COLO668 (cell line): ENCODE measurements around the gene SLC35E3.

Source experiments
- DNase-seq: peaks from one replicate; lab custom pipeline; 2025; ENCODE audit not compliant: unreplicated experiment; lab: John Stamatoyannopoulos, UW

Gene SLC35E3

GRCh38 chr12:68769941-68770340, 24.0 kb downstream of the SLC35E3 start:
- no peak for DNase-seq

- DNase-seq: no peak
Measured at GRCh38 chr12:68771223-68771925, 25.4 kb downstream of the SLC35E3 start.

DNA sequence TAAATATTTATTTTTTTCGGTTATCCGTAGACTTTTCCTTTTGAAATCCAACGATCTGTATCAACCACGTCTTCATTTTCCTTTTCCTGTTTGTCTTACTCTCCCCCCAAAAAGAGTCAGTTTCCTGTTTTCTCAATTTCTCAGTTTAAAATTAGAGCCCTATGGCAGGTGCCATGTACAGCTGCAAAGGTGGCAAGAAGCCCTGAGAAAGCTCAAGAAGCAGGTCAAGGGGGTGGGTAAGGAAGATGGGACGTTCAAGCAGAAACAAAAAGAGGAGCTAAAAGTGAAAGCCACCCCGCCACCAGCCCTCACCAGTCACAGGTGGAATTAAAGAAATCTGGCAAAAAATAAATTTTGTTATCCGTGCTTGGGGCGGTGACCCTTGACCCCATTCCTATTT, 26.7 kb downstream of the SLC35E3 start:
- no peak for DNase-seq

DNA sequence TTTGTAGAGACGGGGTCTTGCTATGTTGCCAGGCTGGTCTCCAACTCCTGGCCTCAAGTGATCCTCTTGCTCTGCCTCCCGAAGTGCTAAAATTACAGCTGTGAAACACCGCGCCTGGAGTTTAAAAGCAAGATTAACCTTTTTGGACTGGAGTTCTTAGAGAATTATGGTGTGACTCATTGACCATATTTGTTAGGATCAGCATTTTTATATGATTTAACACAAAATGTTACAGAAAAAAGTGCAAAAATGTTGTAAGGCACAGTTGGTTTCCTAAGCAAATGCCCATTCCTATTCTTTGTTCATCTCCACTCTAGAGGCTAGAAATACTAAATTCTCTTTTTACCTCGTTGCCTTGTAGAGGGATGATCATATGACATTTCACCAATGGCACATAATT, 27.6 kb downstream of the SLC35E3 start:
- no peak for DNase-seq

GRCh38 chr12:68775121-68775630, 29.2 kb downstream of the SLC35E3 start:
- DNase-seq: no peak

DNA sequence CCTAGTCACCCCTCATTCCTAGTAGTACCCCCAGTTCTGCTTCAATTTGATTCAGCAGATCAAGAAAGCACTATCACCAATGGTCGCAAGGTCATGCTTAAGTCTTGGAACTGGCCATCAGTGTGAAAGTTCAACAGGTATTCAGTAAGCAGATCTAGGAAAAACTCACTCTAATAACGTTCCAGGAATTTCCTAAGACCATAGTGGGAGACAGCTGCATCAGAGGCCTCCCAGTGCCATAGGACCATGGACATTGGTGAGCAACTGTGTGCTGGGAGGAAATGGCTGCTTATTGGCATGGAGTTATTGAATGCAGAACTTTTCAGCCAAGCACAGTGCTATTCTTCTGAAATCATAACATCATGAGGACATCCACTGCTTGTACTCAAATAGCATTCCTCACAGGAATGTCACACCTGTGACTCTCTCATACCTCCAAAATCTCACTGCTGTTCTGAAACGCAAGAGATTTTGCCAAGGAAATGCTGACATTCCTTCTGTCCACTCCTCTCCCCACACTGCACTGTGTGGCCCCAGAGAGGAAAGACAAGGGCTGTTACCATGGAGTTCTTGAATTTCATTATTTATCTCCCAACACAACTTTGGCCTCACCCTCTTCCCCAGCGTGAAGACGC, 31.1 kb downstream of the SLC35E3 start:
- DNase-seq: no peak

DNA sequence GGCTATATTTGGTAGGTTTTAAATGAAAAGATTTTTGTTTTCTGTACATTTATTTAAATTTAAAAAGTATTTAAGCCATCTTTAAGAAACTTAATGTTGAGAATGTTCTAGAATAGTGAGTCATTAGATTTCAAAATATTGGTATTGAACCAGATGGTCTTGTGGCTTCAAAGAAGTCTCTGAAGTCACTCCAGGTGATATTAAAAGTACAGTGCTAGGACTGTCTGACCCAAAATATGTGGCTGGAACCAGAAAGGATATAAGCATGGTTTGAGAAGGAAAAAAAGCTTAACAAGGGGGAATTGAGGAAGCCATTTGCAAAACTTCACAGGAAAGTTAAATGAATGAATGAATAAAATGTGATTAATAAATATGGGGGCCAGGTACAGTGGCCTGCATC, 33.3 kb downstream of the SLC35E3 start:
- DNase-seq: no peak

- DNase-seq: no peak
Measured at GRCh38 chr12:68780731-68781130, 34.8 kb downstream of the SLC35E3 start.

- DNase-seq: no peak
Measured at GRCh38 chr12:68781728-68782127, 35.8 kb downstream of the SLC35E3 start.

DNA sequence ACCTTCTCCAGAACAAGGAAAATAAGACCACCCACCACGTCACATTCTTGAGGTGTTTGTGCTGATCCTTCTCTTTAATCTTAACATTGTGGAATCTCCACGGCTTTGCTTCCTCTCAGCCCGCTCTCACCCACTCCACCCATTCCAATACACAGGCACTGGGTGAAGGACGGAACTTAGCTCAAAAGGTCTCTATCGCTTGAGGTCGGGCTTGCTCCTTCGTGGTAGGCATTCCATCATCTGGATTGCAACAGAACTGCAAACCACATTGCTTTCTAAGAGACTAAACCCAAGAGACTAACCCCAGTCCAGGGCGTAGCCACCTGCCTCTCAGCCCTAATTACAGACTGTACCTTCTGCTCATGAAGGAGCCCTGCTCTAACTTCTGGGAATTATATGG, 38.0 kb downstream of the SLC35E3 start:
- no peak for DNase-seq

DNA sequence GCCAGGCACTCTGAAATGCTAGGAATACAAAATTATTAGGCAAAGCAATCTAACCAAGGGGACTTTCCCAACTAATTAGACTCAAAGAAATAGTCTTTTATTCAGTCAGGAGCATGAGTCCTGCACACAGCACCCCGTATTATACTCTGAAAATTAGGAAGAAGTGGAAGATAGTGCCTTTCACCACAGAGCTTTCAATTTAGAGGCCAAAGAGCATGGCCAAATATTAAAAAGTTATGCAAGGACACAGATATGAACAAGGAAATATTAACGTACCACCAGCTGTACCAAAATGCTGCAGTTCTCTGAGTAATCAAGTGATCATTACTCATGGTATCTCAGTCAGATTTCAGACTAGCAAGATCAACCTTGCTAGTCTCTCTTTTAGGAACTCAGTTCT, 39.4 kb downstream of the SLC35E3 start:
- DNase-seq: no peak

DNA sequence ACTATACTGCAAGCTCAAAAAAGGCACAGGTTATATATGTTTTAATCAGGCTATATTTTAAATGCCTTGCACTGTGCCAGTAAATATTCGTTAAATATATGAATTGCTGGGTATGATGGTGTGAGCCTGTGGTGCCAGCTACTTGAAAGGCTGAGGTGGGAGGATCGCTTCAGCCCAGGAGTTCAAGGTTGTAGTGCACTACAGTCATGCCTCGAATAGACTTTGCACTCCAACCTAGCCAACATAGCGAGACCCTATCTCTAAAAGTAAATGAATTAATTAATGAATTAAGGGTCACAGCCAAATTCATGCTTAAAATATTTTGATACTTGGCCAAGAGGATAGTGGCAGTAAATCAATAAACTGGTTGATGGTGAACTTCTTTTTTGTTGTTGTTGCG, 39.8 kb downstream of the SLC35E3 start:
- no peak for DNase-seq

DNA sequence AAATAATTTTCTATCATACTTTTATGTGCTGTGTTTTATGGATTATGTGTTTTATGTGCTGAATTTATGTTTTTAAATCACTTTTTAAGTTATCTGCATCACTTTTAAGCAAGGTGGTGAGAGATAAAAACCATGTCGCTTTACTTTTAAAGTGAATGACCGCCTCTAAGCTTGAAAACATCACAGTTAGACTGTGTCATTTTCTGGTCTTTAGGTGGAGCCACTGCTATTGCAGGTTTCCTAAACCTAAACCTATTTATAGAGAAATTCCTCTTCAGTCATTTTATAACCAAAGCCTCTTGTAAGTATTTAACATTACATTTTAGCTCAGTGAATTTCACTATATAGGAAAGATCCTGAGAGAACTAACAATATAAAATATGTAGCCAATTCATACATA, 41.0 kb downstream of the SLC35E3 start:
- no peak for DNase-seq

GRCh38 chr12:68788554-68789143, 42.7 kb downstream of the SLC35E3 start:
- no peak for DNase-seq

DNA sequence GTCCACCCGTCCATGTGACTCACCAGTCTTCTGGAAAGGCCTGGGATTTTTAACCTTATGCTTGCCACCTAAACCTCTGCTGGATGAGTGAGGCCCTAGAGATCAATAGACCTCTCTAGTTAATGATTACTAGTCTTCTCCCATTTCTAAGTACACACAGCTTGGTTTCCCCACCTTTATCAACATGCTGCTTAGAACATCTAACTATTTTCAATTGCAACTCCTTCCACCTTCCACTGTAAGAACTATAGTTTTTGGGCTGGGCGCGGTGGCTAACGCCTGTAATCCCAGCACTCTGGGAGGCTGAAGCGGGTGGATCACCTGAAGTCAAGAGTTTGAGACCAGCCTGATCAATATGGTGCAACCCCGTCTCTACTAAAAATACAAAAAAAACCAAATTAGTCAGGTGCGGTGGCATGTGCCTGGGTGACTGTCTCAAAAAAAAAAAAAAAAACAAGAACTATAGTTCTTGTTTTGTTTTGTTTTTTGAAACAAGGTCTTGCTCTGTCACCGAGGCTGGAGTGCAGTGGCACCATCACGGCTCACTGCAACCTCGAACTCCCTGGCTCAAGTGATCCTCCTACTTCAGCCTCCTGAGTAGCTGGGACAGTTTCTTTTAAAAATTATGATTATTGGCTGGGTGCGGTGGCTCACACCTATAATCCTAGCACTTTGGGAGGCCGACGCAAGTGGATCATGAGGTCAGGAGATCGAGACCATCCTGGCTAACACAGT, 43.3 kb downstream of the SLC35E3 start:
- DNase-seq: peak; percentile 27

DNA sequence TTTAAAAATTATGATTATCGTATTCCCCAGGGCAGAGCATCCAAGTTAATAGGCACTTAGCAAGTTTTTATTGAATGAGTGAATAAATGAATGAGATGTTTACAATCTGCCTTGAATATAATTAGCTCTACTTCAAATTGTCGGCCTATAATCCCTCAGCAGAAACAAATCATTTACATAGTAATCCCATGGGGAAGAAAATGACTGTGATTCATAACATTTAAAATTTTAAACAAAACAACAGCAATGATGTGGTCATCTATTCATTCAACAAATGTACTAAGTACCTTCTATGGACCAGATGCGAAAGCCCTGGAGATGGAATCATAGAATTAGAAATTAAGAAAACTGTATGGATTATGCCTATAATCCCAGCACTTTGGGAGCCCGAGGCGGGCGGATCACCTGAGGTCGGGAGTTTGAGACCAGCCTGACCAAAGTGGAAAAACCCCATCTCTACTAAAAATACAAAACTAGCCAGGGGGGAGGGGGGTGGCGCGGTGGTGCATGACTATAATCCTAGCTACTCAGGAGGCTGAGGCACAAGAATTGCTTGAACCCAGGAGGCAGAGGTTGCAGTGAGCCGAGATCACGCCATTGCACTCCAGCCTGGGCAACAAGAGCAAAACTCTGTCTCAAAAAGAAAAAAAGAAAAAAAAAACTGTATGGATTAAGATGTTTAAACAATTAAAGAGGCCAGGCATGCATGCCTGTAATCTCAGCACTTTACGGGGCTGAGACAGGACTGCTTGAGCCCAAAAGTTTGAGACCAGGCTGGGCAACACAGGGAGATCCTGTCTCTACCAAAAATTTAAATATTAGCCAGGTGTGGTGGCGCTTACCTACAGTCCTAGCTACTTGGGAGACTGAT, 44.3 kb downstream of the SLC35E3 start:
- DNase-seq: no peak

GRCh38 chr12:68790952-68791234, 44.9 kb downstream of the SLC35E3 start:
- DNase-seq: no peak

DNA sequence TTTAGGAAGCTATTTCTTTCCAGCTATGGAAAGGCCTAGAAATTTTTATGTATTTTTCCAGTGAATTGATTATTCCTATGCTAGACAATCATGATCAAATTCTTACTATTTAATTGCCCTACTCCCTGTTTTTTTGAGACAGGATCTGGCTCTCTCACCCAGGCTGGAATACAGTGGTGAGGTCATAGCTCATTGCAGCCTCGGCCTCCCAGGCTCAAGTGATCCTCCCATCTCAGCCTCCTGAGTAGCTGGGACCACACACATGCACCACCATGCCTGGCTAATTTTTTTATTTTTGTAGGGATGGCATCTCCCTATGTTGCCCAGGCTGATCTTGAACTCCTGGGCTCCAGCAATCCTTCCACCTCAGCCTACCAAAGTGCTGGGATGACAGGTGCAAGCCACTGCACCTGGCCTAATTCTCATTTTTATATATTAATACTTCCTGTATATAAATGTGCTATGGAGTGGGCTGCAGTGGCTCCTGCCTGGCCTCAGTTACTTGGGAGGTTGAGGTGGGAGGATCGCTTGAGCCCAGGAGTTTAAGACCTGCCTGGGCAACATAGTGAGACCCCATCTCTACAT, 46.0 kb downstream of the SLC35E3 start:
- no peak for DNase-seq

DNA sequence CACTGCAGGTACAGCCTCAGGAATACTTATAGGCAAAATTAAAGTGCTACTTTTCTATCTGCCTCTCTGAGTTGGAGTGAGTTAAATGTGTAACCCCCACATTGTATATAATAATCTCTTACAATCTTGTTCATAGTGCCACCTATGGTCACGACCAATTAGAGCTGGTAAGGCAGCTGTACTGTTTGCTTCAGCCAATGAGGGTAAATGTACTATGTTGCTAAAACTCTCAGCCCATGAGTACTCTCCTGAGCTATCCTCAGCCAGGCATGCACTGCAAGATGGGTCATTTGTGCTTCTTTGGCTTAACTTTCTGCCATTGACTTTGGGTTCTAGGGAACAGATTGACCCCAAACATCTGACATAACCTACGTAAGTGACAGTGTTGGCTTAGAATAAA, 47.0 kb downstream of the SLC35E3 start:
- DNase-seq: no peak

DNA sequence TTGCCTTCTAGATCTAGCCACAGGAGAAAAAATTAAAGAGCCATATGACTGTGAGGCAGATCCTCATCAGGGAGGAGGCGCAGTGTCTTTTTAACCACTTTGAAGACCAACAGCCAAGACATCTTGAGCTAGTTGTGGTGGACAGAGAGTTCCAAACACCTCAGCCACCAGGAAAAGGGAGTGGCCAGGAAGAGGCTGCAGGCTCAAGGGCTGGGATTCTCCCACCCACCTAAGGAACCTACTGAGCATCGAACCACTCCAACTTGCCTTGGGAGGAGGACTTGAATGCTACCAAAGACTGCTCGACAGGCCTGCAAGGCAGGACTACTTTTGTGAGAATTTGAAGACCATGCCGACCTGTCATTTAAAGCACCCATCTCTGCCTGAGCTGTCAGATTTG, 47.5 kb downstream of the SLC35E3 start:
- DNase-seq: no peak
